Adrenal gland (tissue), 12 donors: ENCODE results near the gene ACTL6B. TPM values are rescaled to one million over a fixed set of nuclear protein-coding genes. Genes with fewer than 3 reads are reported as not detected.

Source experiments
- DNase-seq, 7 donors: peaks; one replicate each; pipeline ENCODE4 v3.0.0-alpha.2; 2019 to 2020
- H3K27ac ChIP-seq, 5 donors: fragments of 200-600 bp; sonication (generic) in 4 of 5; 1 replicate in 3 of 5; 2 replicates in 2 of 5; pipeline versions ENCODE4 v1.5.1 to v1.8.0; 2016 to 2020; ENCODE audit warnings: mild to moderate bottlenecking in 1 of 5
- H3K27me3 ChIP-seq: fragments of 200-600 bp; 2 replicates; pipeline ENCODE4 v1.8.0; 2021
- H3K36me3 ChIP-seq, 2 donors: fragments of 200-600 bp; replicated peaks in 1 of 2; 1 replicate in 1 of 2; 2 replicates in 1 of 2; pipeline versions ENCODE4 v1.5.1 to v1.8.0; 2018 to 2022
- H3K4me1 ChIP-seq, 2 donors: fragments of 200-600 bp; replicated peaks in 1 of 2; 1 replicate in 1 of 2; 2 replicates in 1 of 2; pipeline versions ENCODE4 v1.5.1 to v1.8.0; 2018 to 2021
- H3K4me3 ChIP-seq, 4 donors: fragments of 200-600 bp; sonication (generic) in 3 of 4; one replicate each; pipeline ENCODE4 v1.5.1; 2016 to 2018
- H3K9me3 ChIP-seq, 3 donors: fragments of 200-600 bp; sonication (generic) in 1 of 3; replicated peaks in 1 of 3; 1 replicate in 2 of 3; 2 replicates in 1 of 3; pipeline versions ENCODE4 v1.5.1 to v1.8.0; 2016 to 2021
- POLR2A ChIP-seq, 2 donors: fragments of 450-650 bp; IDR thresholded peaks; one replicate each; pipeline ENCODE4 v1.6.1; 2017; ENCODE audit warnings: antibody characterized with exemption in 2 of 2, mild to moderate bottlenecking in 2 of 2, moderate library complexity in 1 of 2
- WGBS, 4 donors: extraction: QIAGEN DNeasy Blood & Tissue Kit in 2 of 4; methylation state at CpG; one replicate each; pipeline versions ENCODE4 v1.1.5 to v1.1.7; 2013 to 2017; 5-methylcytosine and 5-hydroxymethylcytosine counted together
- intact Hi-C, 2 donors: fragments of 100-400 bp; cut with DNase I; formaldehyde crosslinking; loops; one replicate each; pipeline versions ENCODE4 v1.14.1 to v1.15.0; 2022 to 2023
- polyA plus RNA-seq, 3 donors: library from polyadenylated mRNA; stranded (reverse); fragments of 200-250 nt in 2 of 3; fragments of 350-450 nt in 1 of 3; fragmentation: Illumina TruSeq in 1 of 3; extraction: RNeasy Lipid Tissue Mini Kit (QIAGEN cat#74804) in 1 of 3; gene quantifications; one replicate each; pipeline ENCODE4 v1.2.3, GENCODE V29; 2013 to 2014
- total RNA-seq, 9 donors: library from RNA; depleted of rRNA in 4 of 9; stranded (reverse); fragments of >200 nt in 4 of 9; fragments of 120-200 nt in 1 of 9; fragmentation: NEBNext Ultra II Directional in 1 of 9; extraction: Animal tissue kit (Norgen Biotek cat#: 25700) in 1 of 9; gene quantifications; one replicate each; pipeline versions ENCODE4 v1.1.0 to v1.2.4, GENCODE V29; 2013 to 2023
- TF ChIP-seq, protein P1 (sequence below), 6 experiments: fragments of 450-650 bp in 4 of 6; fragments of 200-600 bp in 2 of 6; sonication (generic) in 1 of 6; IDR thresholded peaks; 1 replicate in 5 of 6; 2 replicates in 1 of 6; pipeline versions ENCODE4 v1.5.1 to v1.8.0; 2016 to 2021; ENCODE audit warnings: antibody characterized with exemption in 6 of 6, mild to moderate bottlenecking in 2 of 6, moderate library complexity in 1 of 6
- donor health status: healthy with polysubstance abuse.
- donor health status: Bipolar disorder and iron deficiency.
- donor health status: DM: yes; HTN: yes; CAD: no.
- donor health status: DM: no; HTN: no; CAD: no.
- donor health status: DM: no; HTN: no; CAD: no.
- donor health status: DM: yes; HTN: yes; CAD: no.

The ACTL6B gene
- total and polyA plus RNA-seq, 12 donors = 0.64 to 5.1 (median 2.4) TPM; not detected in 5

DNA sequence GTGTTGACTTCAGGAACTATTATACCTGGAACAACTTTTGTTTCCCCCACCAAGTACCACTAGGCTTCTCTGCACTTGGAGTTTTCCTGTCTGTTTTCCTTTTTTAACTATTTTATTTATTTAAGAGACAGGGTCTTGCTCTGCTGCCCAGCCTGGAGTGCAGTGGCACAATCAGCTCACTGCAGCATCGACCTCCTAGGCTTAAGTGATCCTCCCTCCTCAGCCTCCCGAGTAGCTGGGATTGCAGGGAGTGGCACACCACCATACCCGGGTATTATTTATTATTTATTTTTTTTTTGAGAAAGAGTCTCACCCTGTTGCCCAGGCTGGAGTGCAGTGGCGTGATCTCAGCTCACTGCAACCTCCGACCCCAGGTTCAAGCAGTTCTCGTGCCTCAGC is 39.9 kb upstream of the ACTL6B start:
- no peaks in the 10 kb centered on the region for H3K9me3 ChIP-seq
- DNase-seq = no peak
- 76 to 90% (median 87%) methylated on average over 6 of the region's 6 CpGs for WGBS, 4 donors
- intact Hi-C loops = no loop called here
- H3K27me3 ChIP-seq = no peaks in the 10 kb centered on the region
- H3K36me3 ChIP-seq = no peaks in the 10 kb centered on the region
- H3K4me1 ChIP-seq = peaks cover 10 to 27% of the 10 kb centered on the region in 2 donors
- TF ChIP-seq, protein P1, sequence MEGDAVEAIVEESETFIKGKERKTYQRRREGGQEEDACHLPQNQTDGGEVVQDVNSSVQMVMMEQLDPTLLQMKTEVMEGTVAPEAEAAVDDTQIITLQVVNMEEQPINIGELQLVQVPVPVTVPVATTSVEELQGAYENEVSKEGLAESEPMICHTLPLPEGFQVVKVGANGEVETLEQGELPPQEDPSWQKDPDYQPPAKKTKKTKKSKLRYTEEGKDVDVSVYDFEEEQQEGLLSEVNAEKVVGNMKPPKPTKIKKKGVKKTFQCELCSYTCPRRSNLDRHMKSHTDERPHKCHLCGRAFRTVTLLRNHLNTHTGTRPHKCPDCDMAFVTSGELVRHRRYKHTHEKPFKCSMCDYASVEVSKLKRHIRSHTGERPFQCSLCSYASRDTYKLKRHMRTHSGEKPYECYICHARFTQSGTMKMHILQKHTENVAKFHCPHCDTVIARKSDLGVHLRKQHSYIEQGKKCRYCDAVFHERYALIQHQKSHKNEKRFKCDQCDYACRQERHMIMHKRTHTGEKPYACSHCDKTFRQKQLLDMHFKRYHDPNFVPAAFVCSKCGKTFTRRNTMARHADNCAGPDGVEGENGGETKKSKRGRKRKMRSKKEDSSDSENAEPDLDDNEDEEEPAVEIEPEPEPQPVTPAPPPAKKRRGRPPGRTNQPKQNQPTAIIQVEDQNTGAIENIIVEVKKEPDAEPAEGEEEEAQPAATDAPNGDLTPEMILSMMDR (IDR thresholded peaks at IDR 0.05) = no peak
- no peak for TF ChIP-seq POLR2A (IDR thresholded peaks at IDR 0.05)
- H3K27ac ChIP-seq = no peak overlapping the region
- no peak overlapping the region for H3K4me3 ChIP-seq

DNA sequence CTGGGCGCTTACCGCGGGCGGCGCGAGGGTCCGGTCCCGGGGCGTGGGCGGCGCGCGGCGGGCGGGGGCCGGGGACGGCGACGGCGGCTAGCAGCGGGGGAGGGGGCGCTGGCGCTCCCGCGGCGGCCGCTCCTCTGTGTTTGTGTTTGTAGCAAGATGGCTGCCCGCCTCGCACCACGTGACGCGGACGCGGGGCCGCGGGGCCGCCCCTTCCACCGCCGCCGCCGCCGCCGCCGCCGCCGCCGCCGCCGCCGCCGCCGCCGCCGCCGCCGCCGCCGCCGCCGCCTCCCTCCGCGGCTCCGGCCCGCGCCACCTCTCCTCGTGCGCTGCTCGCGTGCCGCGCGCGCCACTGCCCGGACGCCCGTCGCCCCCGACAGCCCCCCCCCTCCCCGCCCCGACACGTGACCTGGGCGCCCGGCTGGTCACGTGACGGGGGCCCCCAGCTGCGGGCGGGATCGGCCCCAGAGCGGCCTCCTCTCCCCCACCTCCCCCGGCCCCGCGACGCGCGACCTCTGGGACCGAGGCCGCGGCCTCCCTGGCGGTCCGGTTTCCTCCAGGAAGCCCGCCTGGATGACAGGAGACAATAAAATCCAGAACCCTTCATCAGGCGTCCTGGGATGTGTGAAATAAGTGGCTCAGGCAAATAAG is 38.0 kb upstream of the ACTL6B start, which contains the start of gene GIGYF1:
TSS of gene GIGYF1 (minus strand) at position 153 of the 648 bp plus-strand sequence. CDS start 6,012 bp downstream, outside the sequence.
- TF ChIP-seq, protein P1 (IDR thresholded peaks at IDR 0.05) = no peak
- no peak for TF ChIP-seq POLR2A (IDR thresholded peaks at IDR 0.05)
- intact Hi-C loops = no loop called here
- H3K36me3 ChIP-seq = no peaks in the 10 kb centered on the region
- no peaks in the 10 kb centered on the region for H3K27me3 ChIP-seq
- peak within 1 kb of the TSS in 4 of 5 donors; percentile 29 to 92 (median 84) for H3K27ac ChIP-seq
- DNase-seq = peak; percentile 70 to 81 (median 78)
- WGBS, 4 donors = 0 to 1% (median 0%) methylated on average over 5 to 82 of the region's 102 CpGs
- H3K9me3 ChIP-seq = no peaks in the 10 kb centered on the region
- peaks cover 10 to 44% of the 10 kb centered on the region in 2 donors for H3K4me1 ChIP-seq
- peak within 1 kb of the TSS in 3 of 4 donors; percentile 56 to 94 (median 72) for H3K4me3 ChIP-seq

DNA sequence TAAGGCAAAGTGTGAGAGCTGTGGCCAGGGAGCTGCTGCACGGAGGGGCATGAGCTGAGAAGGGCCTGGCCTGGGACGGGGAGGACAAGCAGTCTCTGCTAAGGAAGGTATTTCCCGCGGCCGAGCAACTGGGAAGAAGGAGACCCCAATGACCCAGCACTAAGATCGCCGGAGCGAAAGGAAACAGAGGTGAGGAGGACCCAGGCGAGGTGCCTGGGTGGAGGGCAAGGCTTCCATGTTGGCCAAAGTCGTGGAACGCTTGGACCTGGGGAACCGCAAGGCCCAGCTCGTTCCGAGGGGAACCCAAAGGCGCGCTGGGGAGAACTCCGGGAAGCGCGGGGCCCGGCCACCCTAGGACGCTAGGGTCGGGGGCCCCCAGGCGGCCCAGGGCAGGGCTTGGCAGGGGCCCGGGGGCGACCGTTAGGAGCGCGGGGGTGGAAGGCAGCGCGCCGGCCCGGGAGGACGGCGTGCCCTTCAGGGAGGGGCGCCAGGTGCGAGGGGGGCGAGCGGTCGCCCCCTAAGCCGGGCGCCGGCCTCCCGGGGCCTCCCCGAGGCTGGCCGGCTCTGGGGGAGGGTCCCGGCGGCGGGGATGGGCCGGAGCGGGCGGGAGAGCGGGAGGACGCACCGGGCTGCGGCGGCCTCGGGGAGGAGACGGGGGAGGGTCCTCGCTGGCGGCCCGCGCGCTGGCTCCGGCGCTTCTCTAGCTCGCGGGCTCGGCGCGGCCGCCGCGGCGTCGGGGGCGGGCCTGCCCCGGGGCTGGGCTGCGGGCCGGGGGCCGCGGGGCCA is 37.3 kb upstream of the ACTL6B start:
- Histone ChIP-seq H3K27ac (peak overlapping the region in 4 of 5 donors; percentile 29 to 92 (median 84)), H3K36me3 (peaks cover 0 to 3% of the 10 kb centered on the region in 2 donors), H3K4me3 (peak overlapping the region in 3 of 4 donors; percentile 56 to 94 (median 72)), H3K27me3 (no peaks in the 10 kb centered on the region), H3K9me3 (no peaks in the 10 kb centered on the region), H3K4me1 (peaks cover 10 to 52% of the 10 kb centered on the region in 2 donors)
- TF ChIP-seq POLR2A (IDR thresholded peaks at IDR 0.05) = no peak
- TF ChIP-seq, protein P1 (IDR thresholded peaks at IDR 0.05) = no peak
- intact Hi-C loops = no loop called here
- peak in 3 of 7 donors; percentile 25 to 42 (median 30) for DNase-seq
- WGBS, 4 donors = 0 to 1% (median 0%) methylated on average over 9 to 80 of the region's 81 CpGs

DNA sequence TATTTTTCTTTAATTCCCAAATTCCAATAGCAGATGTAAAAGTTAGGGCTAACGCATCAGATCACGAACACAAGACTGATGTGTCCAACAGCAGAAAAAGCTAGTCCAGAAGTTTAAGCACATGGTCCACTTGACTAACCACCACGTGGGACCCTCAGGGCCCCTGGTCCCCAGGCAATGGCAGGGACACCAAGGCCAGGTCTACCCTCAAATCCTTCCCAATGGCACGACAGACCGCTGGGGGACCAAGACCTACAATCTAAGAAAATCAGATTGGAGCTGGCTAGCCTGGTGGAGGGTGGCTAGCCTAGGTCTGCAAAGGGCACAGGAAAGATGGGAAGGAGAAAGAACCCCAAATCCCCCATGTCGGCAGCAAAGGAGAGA is 36.3 kb upstream of the ACTL6B start:
- Histone ChIP-seq H3K9me3 (no peaks in the 10 kb centered on the region), H3K4me1 (peaks cover 17 to 61% of the 10 kb centered on the region in 2 donors), H3K27ac (peak overlapping the region in 2 of 5 donors; percentile 6 to 86), H3K4me3 (peak overlapping the region in 1 of 4 donors; percentile 94), H3K27me3 (no peaks in the 10 kb centered on the region), H3K36me3 (peaks cover 0 to 12% of the 10 kb centered on the region in 2 donors)
- DNase-seq = no peak
- WGBS, 4 donors = 45 to 63% (median 58%) methylated on average over 3 to 6 of the region's 6 CpGs
- TF ChIP-seq POLR2A (IDR thresholded peaks at IDR 0.05) = no peak
- TF ChIP-seq, protein P1 (IDR thresholded peaks at IDR 0.05) = no peak
- intact Hi-C loops = no loop called here
